GM23338 (cell line): ENCODE data around the gene DHX32. TPM values are rescaled to one million over a fixed set of nuclear protein-coding genes. Genes with fewer than 3 reads are reported as not detected.

Source experiments
- ATAC-seq: fragments of 200-7000 bp; cut with Tn5 transposase; 3 replicates; pipeline ENCODE4 v1.9.1; 2020
- DNase-seq: peaks from one replicate; pipeline ENCODE4 v3.0.0-alpha.2; 2015; ENCODE audit warnings: low spot score
- H2AFZ ChIP-seq: fragments of 200-600 bp; sonication (generic); 2 replicates; pipeline ENCODE4 v1.8.0; 2016; ENCODE audit warnings: antibody characterized with exemption, mild to moderate bottlenecking, moderate library complexity
- H3F3A ChIP-seq: fragments of 200-600 bp; sonication (generic); replicated peaks from 2 replicates; pipeline ENCODE4 v1.8.0; 2017; ENCODE audit warnings: antibody characterized with exemption, mixed run types, low read depth
- H3K27ac ChIP-seq: fragments of 200-600 bp; sonication (generic); 2 replicates; pipeline ENCODE4 v1.6.1; 2016; ENCODE audit warnings: low read depth
- H3K27me3 ChIP-seq: fragments of 200-600 bp; sonication (generic); 2 replicates; pipeline ENCODE4 v1.8.0; 2016; ENCODE audit warnings: mild to moderate bottlenecking, mixed run types, moderate library complexity; ENCODE audit not compliant: insufficient read depth
- H3K36me3 ChIP-seq: fragments of 200-600 bp; sonication (generic); 2 replicates; pipeline ENCODE4 v1.8.0; 2016; ENCODE audit warnings: mild to moderate bottlenecking; ENCODE audit not compliant: insufficient read depth
- H3K4me1 ChIP-seq: fragments of 200-600 bp; sonication (generic); 2 replicates; pipeline ENCODE4 v1.8.0; 2016; ENCODE audit warnings: mild to moderate bottlenecking, moderate library complexity; ENCODE audit not compliant: insufficient read depth
- H3K4me2 ChIP-seq: fragments of 200-600 bp; sonication (generic); 2 replicates; pipeline ENCODE4 v1.7.1; 2017; ENCODE audit warnings: mixed run types
- H3K4me3 ChIP-seq: fragments of 200-600 bp; sonication (generic); 2 replicates; pipeline ENCODE4 v1.6.1; 2016; ENCODE audit warnings: mixed run types
- H3K79me2 ChIP-seq: fragments of 200-600 bp; sonication (generic); replicated peaks from 2 replicates; pipeline ENCODE4 v1.8.0; 2017; ENCODE audit warnings: mild to moderate bottlenecking; ENCODE audit not compliant: insufficient read depth
- H3K9me2 ChIP-seq: fragments of 200-600 bp; sonication (generic); 2 replicates; pipeline ENCODE4 v1.8.0; 2017; ENCODE audit not compliant: insufficient read depth
- H4K20me1 ChIP-seq: fragments of 200-600 bp; sonication (generic); replicated peaks from 2 replicates; pipeline ENCODE4 v1.8.0; 2017; ENCODE audit warnings: mild to moderate bottlenecking; ENCODE audit not compliant: insufficient read depth
- H3K27ac Mint-ChIP-seq: 2 replicates; pipeline ENCODE4 v1.8.0; 2020; ENCODE audit warnings: inconsistent platforms, mild to moderate bottlenecking, moderate library complexity, mixed read lengths
- H3K27me3 Mint-ChIP-seq: 3 replicates; pipeline ENCODE4 v1.8.0; 2022; ENCODE audit warnings: low read depth, mild to moderate bottlenecking, moderate library complexity, mixed read lengths, inconsistent platforms; ENCODE audit not compliant: insufficient read depth, poor library complexity
- H3K36me3 Mint-ChIP-seq: 3 replicates; pipeline ENCODE4 v1.8.0; 2021; ENCODE audit warnings: low read depth, mild to moderate bottlenecking, inconsistent platforms, moderate library complexity, mixed read lengths
- H3K4me1 Mint-ChIP-seq: 3 replicates; pipeline ENCODE4 v1.8.0; 2020; ENCODE audit warnings: mild to moderate bottlenecking, inconsistent platforms, mixed read lengths
- H3K4me3 Mint-ChIP-seq: 3 replicates; pipeline ENCODE4 v1.8.0; 2021; ENCODE audit warnings: moderate library complexity, mild to moderate bottlenecking, inconsistent platforms, mixed read lengths
- H3K9me3 Mint-ChIP-seq: 3 replicates; pipeline ENCODE4 v1.8.0; 2020; ENCODE audit warnings: moderate library complexity, mild to moderate bottlenecking, inconsistent platforms, mixed read lengths
- CREB1 ChIP-seq: fragments of 250-450 bp; sonication (Bioruptor Pico); IDR thresholded peaks from 2 replicates; pipeline ENCODE4 v1.5.0; 2020; ENCODE audit warnings: low read depth, mild to moderate bottlenecking, moderate library complexity
- CTCF ChIP-seq, 2 experiments: fragments of 200-600 bp in 1 of 2; sonication (generic) in 1 of 2; conservative IDR thresholded peaks; 2 replicates each; pipeline versions ENCODE4 v1.5.1 to v1.6.1; 2016 to 2017; ENCODE audit warnings: antibody characterized with exemption in 2 of 2, low read depth in 2 of 2, mild to moderate bottlenecking in 2 of 2, moderate library complexity in 1 of 2
- ETS1 ChIP-seq: IDR thresholded peaks from 2 replicates; pipeline ENCODE4 v1.6.1; 2016; ENCODE audit warnings: antibody characterized with exemption
- EZH2 ChIP-seq: fragments of 200-600 bp; sonication (generic); IDR thresholded peaks from one replicate; pipeline ENCODE4 v1.8.0; 2017; ENCODE audit warnings: antibody characterized with exemption, mild to moderate bottlenecking, low read depth; ENCODE audit not compliant: unreplicated experiment
- EZH2phosphoT487 ChIP-seq: fragments of 200-600 bp; sonication (generic); IDR thresholded peaks from one replicate; pipeline ENCODE4 v1.8.1; 2018; ENCODE audit warnings: antibody characterized with exemption; ENCODE audit not compliant: unreplicated experiment
- JUNB ChIP-seq: IDR thresholded peaks from one replicate; pipeline ENCODE4 v1.6.1; 2016; ENCODE audit warnings: antibody characterized with exemption; ENCODE audit not compliant: unreplicated experiment
- NANOG ChIP-seq: IDR thresholded peaks from 2 replicates; pipeline ENCODE4 v1.6.1; 2016; ENCODE audit warnings: antibody characterized with exemption, borderline replicate concordance
- POLR2AphosphoS5 ChIP-seq: IDR thresholded peaks from 2 replicates; pipeline ENCODE4 v1.6.1; 2016; ENCODE audit warnings: antibody characterized with exemption, low read depth
- REST ChIP-seq: IDR thresholded peaks from one replicate; pipeline ENCODE4 v1.6.1; 2018; ENCODE audit warnings: antibody characterized with exemption; ENCODE audit not compliant: unreplicated experiment
- STAT1 ChIP-seq: IDR thresholded peaks from one replicate; pipeline ENCODE4 v1.6.1; 2016; ENCODE audit warnings: antibody characterized with exemption; ENCODE audit not compliant: unreplicated experiment
- ZNF114 ChIP-seq: fragments of 250-450 bp; sonication (Bioruptor Pico); IDR thresholded peaks from 2 replicates; pipeline ENCODE4 v1.5.0; 2020; ENCODE audit warnings: mild to moderate bottlenecking, moderate library complexity
- polyA plus RNA-seq: library from polyadenylated mRNA; unstranded; fragments of >200 nt; fragmentation: Nextera tagmentation; extraction: Ambion mirVana; gene quantifications from 2 replicates; pipeline ENCODE4 v1.2.1, GENCODE V29; 2016
- total RNA-seq: library from RNA; depleted of rRNA; stranded (reverse); fragments of >200 nt; shearing (Covaris generic); gene quantifications from 2 replicates; pipeline ENCODE4 v1.2.3, GENCODE V29; 2014

Gene DHX32
- total and polyA plus RNA-seq, 2 experiments from 2014 or later = 9.5 to 21.6 TPM

DNA sequence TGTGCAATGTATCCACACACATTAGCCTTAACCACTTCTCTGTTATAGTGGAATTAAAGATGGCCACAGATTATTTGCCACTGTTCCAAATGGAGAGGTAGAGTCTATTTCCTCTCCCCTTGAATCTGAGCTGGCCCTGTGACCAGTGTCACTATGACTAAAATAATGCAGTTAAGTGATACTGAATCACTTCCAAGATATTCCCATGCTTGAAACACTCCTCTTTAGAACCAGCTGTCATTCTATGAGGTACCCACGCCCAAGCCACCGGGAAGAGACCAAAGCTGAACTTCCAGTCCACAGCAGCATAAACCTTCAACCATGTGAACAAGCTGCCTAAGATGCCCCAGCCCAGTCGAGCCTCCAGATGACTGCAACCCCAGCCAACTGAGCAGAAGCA, 2.1 kb upstream of the DHX32 start (continued):
- TF ChIP-seq REST (no peak), CREB1 (no peak), STAT1 (no peak), NANOG (no peak), EZH2phosphoT487 (no peak), EZH2 (no peak), JUNB (no peak), ETS1 (no peak), CTCF (conservative IDR thresholded peaks at IDR 0.05; ENCODE audit: low read depth in 2 of 2) (no peak)

DNA sequence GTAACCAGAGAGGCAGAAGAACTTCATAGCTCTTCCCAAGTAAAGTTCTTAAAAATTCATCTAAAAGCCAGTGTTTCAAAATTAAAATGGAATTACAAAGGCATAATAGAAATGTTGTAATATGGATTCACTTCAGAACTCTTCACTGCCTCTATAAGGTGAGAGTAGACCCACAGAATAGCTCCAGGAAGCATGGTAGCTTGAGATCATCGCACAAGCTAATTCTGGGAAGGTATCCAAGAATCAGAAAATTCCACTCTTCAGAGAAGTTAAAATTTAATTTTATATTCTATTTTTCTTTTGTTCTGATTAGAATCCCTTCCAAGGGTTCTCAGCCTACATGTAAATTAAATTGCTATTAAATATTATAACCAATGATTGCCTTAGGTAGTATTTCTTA, 1.5 kb upstream of the DHX32 start:
- peaks cover 8% of the 10 kb centered on the region; the same call in 2 of the 3 replicates for H3K9me3 Mint-ChIP-seq
- Histone ChIP-seq H2AFZ (no peak overlapping the region), H3K27ac (no peak overlapping the region), H3K36me3 (no peaks in the 10 kb centered on the region), H4K20me1 (no peaks in the 10 kb centered on the region; the same call in 1 of the 2 replicates), H3K79me2 (no peaks in the 10 kb centered on the region), H3F3A (no peaks in the 10 kb centered on the region), H3K4me3 (no peak overlapping the region), H3K9me2 (no peaks in the 10 kb centered on the region), H3K27me3 (no peaks in the 10 kb centered on the region), H3K4me2 (no peak overlapping the region), H3K4me1 (peaks cover 20% of the 10 kb centered on the region)
- peaks cover 6% of the 10 kb centered on the region for H3K27me3 Mint-ChIP-seq
- ATAC-seq (no peak), DNase-seq (no peak)
- H3K4me1 Mint-ChIP-seq = peaks cover 29% of the 10 kb centered on the region
- no peak overlapping the region for H3K27ac Mint-ChIP-seq
- no peak overlapping the region for H3K4me3 Mint-ChIP-seq
- peaks cover 24% of the 10 kb centered on the region; the same call in 2 of the 3 replicates for H3K36me3 Mint-ChIP-seq
- TF ChIP-seq CREB1 (no peak), CTCF (conservative IDR thresholded peaks at IDR 0.05; ENCODE audit: low read depth in 2 of 2) (no peak), REST (no peak), EZH2 (no peak), POLR2AphosphoS5 (no peak), ZNF114 (no peak)
